GM12864 (cell line): ENCODE measurements around the gene CSF1R.

Experiments
- DNase-seq: peaks from one replicate; pipeline ENCODE4 v3.0.0-alpha.2; 2011; ENCODE audit warnings: low read depth
- H3K4me3 ChIP-seq: 2 replicates; pipeline ENCODE4 v1.5.1; 2011; ENCODE audit warnings: mild to moderate bottlenecking, low read depth, low read length, control low read depth
- TF ChIP-seq, protein P1 (sequence below): IDR thresholded peaks from 2 replicates; pipeline ENCODE4 v1.5.1; 2011; ENCODE audit warnings: low read depth, mild to moderate bottlenecking, moderate library complexity, low read length, control low read depth, inconsistent platforms; ENCODE audit errors: missing control alignments

CSF1R gene

DNA sequence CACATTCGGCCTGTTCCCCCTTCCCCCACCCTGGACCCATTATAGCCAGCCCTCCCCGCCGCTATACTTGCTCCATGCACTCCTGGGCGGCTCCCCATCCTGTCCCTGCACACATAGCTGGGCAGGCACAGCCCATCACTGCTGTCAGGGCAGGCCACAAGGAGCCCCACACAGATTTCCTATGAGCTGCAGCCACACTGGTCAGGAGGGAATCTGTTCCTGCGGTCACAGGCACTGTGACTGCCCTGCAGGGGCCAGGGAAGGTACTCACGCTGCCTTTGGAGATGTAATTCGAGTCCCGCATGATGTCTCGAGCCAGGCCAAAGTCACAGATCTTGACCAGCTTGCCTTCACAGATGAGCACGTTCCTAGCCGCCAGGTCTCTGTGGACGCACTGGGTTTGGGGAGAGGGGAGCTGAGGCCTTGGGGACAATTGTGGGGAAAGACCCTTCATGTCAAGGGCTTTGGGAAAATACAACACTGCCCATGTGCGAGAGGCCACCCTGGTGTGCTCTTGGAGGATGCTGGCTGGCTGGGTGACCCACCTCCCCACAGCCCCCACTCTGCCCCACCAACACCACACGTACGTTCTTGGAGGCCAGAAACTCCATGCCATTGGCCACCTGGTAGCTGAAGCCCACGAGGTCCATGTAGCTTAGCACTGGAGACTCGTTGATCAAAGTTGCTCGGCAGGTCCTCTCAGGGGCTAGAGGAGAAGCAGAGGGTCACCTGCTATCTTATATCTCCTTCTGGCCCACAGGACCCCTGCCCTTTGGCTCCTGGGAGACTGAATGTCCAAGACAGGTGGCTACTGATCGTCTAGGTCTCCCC is 34.5 kb upstream of the CSF1R start:
- TF ChIP-seq, protein P1, sequence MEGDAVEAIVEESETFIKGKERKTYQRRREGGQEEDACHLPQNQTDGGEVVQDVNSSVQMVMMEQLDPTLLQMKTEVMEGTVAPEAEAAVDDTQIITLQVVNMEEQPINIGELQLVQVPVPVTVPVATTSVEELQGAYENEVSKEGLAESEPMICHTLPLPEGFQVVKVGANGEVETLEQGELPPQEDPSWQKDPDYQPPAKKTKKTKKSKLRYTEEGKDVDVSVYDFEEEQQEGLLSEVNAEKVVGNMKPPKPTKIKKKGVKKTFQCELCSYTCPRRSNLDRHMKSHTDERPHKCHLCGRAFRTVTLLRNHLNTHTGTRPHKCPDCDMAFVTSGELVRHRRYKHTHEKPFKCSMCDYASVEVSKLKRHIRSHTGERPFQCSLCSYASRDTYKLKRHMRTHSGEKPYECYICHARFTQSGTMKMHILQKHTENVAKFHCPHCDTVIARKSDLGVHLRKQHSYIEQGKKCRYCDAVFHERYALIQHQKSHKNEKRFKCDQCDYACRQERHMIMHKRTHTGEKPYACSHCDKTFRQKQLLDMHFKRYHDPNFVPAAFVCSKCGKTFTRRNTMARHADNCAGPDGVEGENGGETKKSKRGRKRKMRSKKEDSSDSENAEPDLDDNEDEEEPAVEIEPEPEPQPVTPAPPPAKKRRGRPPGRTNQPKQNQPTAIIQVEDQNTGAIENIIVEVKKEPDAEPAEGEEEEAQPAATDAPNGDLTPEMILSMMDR, result no peak
- no peak overlapping the region for H3K4me3 ChIP-seq
- no peak for DNase-seq

DNA sequence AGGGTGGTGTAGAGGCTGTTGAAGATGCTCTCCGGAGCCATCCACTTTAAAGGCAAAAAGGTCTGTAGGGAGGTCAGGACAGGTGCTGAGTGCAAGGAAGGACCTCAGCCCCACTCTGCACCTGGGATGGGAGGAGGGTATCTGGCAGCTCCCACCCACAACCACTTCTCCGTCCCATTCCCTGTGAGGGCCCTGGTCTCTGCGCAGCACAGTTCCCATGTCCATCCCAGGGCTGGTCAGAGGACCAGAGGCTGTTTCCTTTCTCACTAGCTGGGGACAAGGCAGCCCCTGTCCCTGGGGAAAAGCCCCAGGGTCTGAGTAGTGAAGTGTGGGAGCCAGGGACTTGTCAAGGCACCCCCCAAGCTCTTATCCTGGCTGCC is 33.7 kb upstream of the CSF1R start:
- TF ChIP-seq, protein P1, result no peak
- no peak overlapping the region for H3K4me3 ChIP-seq
- no peak for DNase-seq

DNA sequence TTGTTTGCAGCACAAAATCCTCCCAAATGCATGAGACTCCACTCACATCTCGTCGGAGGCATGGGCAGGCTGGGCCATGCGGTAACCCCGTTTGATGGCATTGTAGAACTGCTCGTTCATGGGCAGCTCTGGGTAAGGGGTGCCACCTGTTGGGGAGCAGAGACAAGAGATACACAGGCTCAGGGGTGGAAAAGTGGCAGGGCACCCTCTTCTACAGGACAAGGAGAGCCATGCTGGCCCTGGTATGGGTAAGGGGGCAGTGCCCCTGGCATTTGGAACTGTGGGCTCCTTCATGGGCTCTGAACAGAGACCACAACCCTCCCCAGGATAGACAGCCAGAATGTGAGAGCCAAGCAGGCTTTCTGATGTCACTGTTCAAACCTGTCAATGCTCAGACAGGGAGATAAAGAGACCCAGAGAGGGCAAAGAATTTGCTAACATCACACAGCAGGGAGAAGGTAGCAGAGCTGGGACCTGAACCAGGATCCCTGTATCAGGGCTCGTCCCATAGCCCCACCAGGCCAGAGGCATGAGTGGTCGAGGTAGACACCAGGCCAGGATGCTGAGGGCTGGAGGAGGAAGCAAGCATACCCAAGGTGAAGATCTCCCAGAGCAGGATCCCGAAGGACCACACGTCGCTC is 33.2 kb upstream of the CSF1R start:
- no peak for DNase-seq
- TF ChIP-seq, protein P1, result peak; percentile 22
- H3K4me3 ChIP-seq, result no peak overlapping the region

DNA sequence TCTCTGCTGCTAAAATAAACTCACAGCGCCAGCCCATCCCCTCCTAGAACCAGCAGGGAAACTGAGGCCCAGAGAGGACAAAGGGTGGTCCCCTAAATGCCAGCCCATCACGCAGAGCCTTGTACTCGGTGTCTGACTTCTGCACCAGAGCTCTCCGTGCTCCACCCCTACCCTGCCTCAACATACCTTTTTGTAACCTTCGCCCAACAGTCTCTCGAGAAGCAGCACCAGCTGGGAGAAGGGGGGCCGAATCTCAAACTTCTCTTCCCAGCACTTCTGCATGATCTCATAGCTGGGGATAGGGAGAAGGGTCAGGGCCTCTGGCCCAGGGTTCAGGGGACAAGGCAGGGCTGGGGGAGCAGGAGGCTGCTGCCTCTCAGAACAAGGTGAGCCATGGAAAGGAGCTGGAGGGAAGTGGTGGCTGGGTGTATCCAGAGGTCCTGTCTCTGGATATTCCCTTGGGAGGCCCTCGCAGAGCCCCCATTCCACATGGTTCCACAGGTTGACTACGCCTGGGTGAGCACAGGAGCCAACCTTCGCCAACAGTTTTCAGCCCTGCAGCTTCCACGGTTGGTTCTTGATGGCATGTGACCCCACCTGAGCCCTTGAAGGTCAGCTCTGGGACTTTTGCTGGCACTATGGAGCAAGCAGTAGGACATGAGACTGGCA is 32.3 kb upstream of the CSF1R start:
- H3K4me3 ChIP-seq, result no peak overlapping the region
- no peak for DNase-seq
- TF ChIP-seq, protein P1, result no peak

DNA sequence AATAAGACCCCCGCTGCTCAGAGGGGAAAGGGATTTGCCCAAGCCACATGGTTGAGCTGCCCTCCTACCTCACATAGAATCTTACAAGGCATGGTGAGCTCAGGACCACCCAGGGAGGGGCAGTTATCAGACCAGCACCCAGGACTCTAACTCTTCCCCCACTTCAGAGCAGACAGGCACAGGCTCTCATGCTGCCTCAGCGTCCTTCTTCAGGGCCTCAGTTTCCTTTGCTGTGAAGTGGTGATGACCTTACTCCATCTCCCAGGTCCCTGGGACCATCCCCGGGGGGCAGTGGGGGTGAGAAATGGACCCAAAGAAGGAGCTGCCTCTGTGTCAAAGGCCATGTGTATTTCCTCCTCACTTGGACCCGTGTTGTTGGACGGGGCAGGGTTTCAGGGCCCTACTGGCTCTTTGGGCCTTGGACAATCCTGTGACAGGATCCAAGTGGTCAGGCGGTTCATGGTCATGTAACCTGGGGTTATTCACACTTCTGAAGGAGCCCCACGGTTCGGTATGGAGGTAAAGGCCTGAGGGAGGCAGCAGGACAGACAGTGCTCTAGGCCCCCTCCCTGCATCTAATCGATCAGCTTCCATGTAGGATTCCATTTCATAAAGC is 31.7 kb upstream of the CSF1R start:
- TF ChIP-seq, protein P1, result no peak
- DNase-seq, result no peak
- no peak overlapping the region for H3K4me3 ChIP-seq

DNA sequence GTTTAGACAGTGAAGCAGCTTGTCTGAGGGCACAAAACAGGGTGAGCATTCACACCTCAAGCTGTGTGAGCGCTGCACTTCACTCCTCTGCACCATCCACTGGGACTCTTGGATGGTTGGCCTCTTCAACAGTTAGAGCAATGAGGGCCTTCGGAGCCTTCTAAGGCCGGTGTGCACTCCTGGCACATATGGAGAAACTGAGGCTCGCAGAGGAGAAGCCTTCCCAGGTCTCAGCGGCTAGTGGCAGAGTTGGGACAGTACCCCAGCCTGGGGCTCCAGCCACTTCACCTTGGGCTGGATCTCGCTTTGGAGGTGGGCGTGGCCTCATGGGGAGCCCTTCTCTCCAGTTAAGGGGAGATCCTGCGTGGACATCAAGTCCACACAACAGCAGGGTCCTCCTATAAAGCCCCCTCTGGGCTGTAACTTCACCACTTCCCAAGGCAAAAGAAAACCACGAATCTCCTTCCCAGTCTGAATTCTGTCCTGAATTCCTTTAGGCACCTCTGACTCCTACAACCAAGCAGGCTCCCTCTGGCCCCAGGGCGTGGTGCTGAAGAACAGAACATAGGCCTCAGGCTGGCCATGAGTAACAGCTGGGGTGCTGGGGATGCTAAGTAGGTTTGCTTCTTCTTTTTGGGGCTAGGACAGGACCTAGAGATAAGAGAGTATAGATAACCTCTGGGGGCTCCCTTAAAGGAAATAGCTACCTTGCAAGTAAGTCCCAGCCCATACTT is 30.5 kb upstream of the CSF1R start:
- TF ChIP-seq, protein P1, result no peak
- DNase-seq, result no peak
- H3K4me3 ChIP-seq, result no peak overlapping the region
